ENCODE measurements around the gene GABBR2. TPM values are rescaled to one million over a fixed set of nuclear protein-coding genes. Genes with fewer than 3 reads are reported as not detected.
"Not testable (repeated sequence)": the region's sequence is repeated elsewhere in the genome, so short reads cannot be mapped to it uniquely, and the experiment has no call there.

Gene GABBR2
- total RNA-seq, 1 donor from 2014 or later: 0.74 TPM

GRCh38 chr9:98593354-98594253 is 115.1 kb downstream of the GABBR2 start:
- no peaks in the 10 kb centered on the region for H3K36me3 Mint-ChIP-seq
- no peak for TF ChIP-seq CTCF (IDR thresholded peaks at IDR 0.05; ENCODE audit: unreplicated experiment)
- no peaks in the 10 kb centered on the region for H3K4me1 Mint-ChIP-seq
- no peaks in the 10 kb centered on the region for H3K9me3 Mint-ChIP-seq
- no peak for DNase-seq (ENCODE audit: low spot score in 2 of 2, unreplicated experiment in 2 of 2)
- H3K4me3 Mint-ChIP-seq: no peak overlapping the region
- peaks cover 22% of the 10 kb centered on the region for H3K27me3 Mint-ChIP-seq (ENCODE audit: low read depth)
- no peak overlapping the region for H3K27ac Mint-ChIP-seq

- Mint-ChIP-seq H3K36me3 (no peaks in the 10 kb centered on the region), H3K4me3 (no peak overlapping the region), H3K27ac (no peak overlapping the region), H3K4me1 (no peaks in the 10 kb centered on the region), H3K9me3 (no peaks in the 10 kb centered on the region), H3K27me3 (ENCODE audit: low read depth) (peaks cover 37% of the 10 kb centered on the region)
- TF ChIP-seq CTCF (IDR thresholded peaks at IDR 0.05; ENCODE audit: unreplicated experiment): no peak
- no peak for DNase-seq (ENCODE audit: low spot score in 2 of 2, unreplicated experiment in 2 of 2)
Observed at GRCh38 chr9:98591696-98592095, 117.0 kb downstream of the GABBR2 start.

GRCh38 chr9:98590101-98590500 is 118.6 kb downstream of the GABBR2 start:
- Mint-ChIP-seq H3K4me1 (no peaks in the 10 kb centered on the region), H3K9me3 (no peaks in the 10 kb centered on the region), H3K27me3 (ENCODE audit: low read depth) (peaks cover 39% of the 10 kb centered on the region)

GRCh38 chr9:98589102-98589501 is 119.6 kb downstream of the GABBR2 start:
- Mint-ChIP-seq H3K4me1 (no peaks in the 10 kb centered on the region), H3K36me3 (no peaks in the 10 kb centered on the region), H3K27me3 (ENCODE audit: low read depth) (peaks cover 42% of the 10 kb centered on the region), H3K4me3 (no peak overlapping the region), H3K9me3 (no peaks in the 10 kb centered on the region), H3K27ac (no peak overlapping the region)
- TF ChIP-seq CTCF (IDR thresholded peaks at IDR 0.05; ENCODE audit: unreplicated experiment): no peak
- no peak for DNase-seq (ENCODE audit: low spot score in 2 of 2, unreplicated experiment in 2 of 2)

More at GRCh38 chr9:98590101-98590500, 118.6 kb downstream of the GABBR2 start:
- no peak overlapping the region for H3K27ac Mint-ChIP-seq
- no peak for DNase-seq (ENCODE audit: low spot score in 2 of 2, unreplicated experiment in 2 of 2)
- H3K4me3 Mint-ChIP-seq: no peak overlapping the region
- no peaks in the 10 kb centered on the region for H3K36me3 Mint-ChIP-seq
- no peak for TF ChIP-seq CTCF (IDR thresholded peaks at IDR 0.05; ENCODE audit: unreplicated experiment)

- not testable (repeated sequence) for H3K9me3 Mint-ChIP-seq; H3K4me3 Mint-ChIP-seq; H3K36me3 Mint-ChIP-seq; H3K27ac Mint-ChIP-seq; H3K4me1 Mint-ChIP-seq; DNase-seq (ENCODE audit: low spot score in 2 of 2, unreplicated experiment in 2 of 2)
- peaks cover 56% of the 10 kb centered on the region for H3K27me3 Mint-ChIP-seq (ENCODE audit: low read depth)
Observed at GRCh38 chr9:98584853-98585438, 123.8 kb downstream of the GABBR2 start.

GRCh38 chr9:98584059-98584458 is 124.7 kb downstream of the GABBR2 start:
- Mint-ChIP-seq H3K27me3 (ENCODE audit: low read depth) (peaks cover 59% of the 10 kb centered on the region), H3K4me1 (no peaks in the 10 kb centered on the region), H3K27ac (no peak overlapping the region), H3K4me3 (no peak overlapping the region), H3K9me3 (no peaks in the 10 kb centered on the region), H3K36me3 (no peaks in the 10 kb centered on the region)
- no peak for DNase-seq (ENCODE audit: low spot score in 2 of 2, unreplicated experiment in 2 of 2)
- no peak for TF ChIP-seq CTCF (IDR thresholded peaks at IDR 0.05; ENCODE audit: unreplicated experiment)

Measured in mesothelial cell of epicardium (in vitro differentiated cells).